ENCODE data around the gene BCAM. TPM values are rescaled to one million over a fixed set of nuclear protein-coding genes. Genes with fewer than 3 reads are reported as not detected.

BCAM gene
- total and polyA plus RNA-seq, 8 donors: 110 to 389 (median 163) TPM

Other genes starting within 250 kb of the BCAM start
- gene IGSF23, start 195.5 kb upstream of the BCAM start, total RNA-seq: not detected
- under 1 TPM in 2 of 6 donors, not detected in 4; 0.17 to 0.18 TPM for gene IGSF23, start 195.5 kb upstream of the BCAM start, polyA plus RNA-seq (ENCODE audit: insufficient read length in 6 of 6)
- gene PVR, start 165.2 kb upstream of the BCAM start, total RNA-seq: 10 to 100 TPM; 46.3 to 67.9 TPM
- gene PVR, start 165.2 kb upstream of the BCAM start, polyA plus RNA-seq (ENCODE audit: insufficient read length in 6 of 6): 10 to 100 TPM; 22.5 to 29.3 (median 27.6) TPM
- 1 to 10 TPM; 4.1 to 5.4 TPM for gene CEACAM19, start 137.6 kb upstream of the BCAM start, total RNA-seq
- gene CEACAM19, start 137.6 kb upstream of the BCAM start, polyA plus RNA-seq (ENCODE audit: insufficient read length in 6 of 6): 10 to 100 TPM; 12.8 to 21.9 (median 15.9) TPM
- gene CEACAM16, start 110.0 kb upstream of the BCAM start, total RNA-seq: under 1 TPM in 1 of 2 donors, not detected in 1; 0.20 TPM
- gene CEACAM16, start 110.0 kb upstream of the BCAM start, polyA plus RNA-seq (ENCODE audit: insufficient read length in 6 of 6): not detected
- gene BCL3, start 60.4 kb upstream of the BCAM start, total RNA-seq: 10 to 100 TPM; 48.2 to 79.9 TPM
- gene BCL3, start 60.4 kb upstream of the BCAM start, polyA plus RNA-seq (ENCODE audit: insufficient read length in 6 of 6): 10 to 100 TPM in 5 of 6 donors, 1 to 10 TPM in 1; 7.3 to 16.6 (median 12.9) TPM
- 1 to 10 TPM; 5.2 to 6.1 TPM for gene CBLC, start 31.2 kb upstream of the BCAM start, total RNA-seq
- gene CBLC, start 31.2 kb upstream of the BCAM start, polyA plus RNA-seq (ENCODE audit: insufficient read length in 6 of 6): 1 to 10 TPM; 3.1 to 5.7 (median 3.8) TPM
- 100 to 1,000 TPM in 1 of 2 donors, 10 to 100 TPM in 1; 86.7 to 145 TPM for gene NECTIN2, start 37.2 kb downstream of the BCAM start, total RNA-seq
- 10 to 100 TPM; 66.9 to 92.1 (median 77.6) TPM for gene NECTIN2, start 37.2 kb downstream of the BCAM start, polyA plus RNA-seq (ENCODE audit: insufficient read length in 6 of 6)
- 10 to 100 TPM; 42.0 to 79.9 TPM for gene TOMM40, start 82.2 kb downstream of the BCAM start, total RNA-seq
- 10 to 100 TPM; 28.8 to 48.2 (median 37.3) TPM for gene TOMM40, start 82.2 kb downstream of the BCAM start, polyA plus RNA-seq (ENCODE audit: insufficient read length in 6 of 6)
- 100 to 1,000 TPM; 196 to 757 TPM for gene APOE, start 96.7 kb downstream of the BCAM start, total RNA-seq
- gene APOE, start 96.7 kb downstream of the BCAM start, polyA plus RNA-seq (ENCODE audit: insufficient read length in 6 of 6): 10 to 100 TPM; 22.6 to 45.1 (median 32.6) TPM
- 100 to 1,000 TPM; 248 to 569 TPM for gene APOC1, start 105.5 kb downstream of the BCAM start, total RNA-seq
- gene APOC1, start 105.5 kb downstream of the BCAM start, polyA plus RNA-seq (ENCODE audit: insufficient read length in 6 of 6): 10 to 100 TPM in 4 of 6 donors, 1 to 10 TPM in 2; 9.2 to 14.0 (median 11.3) TPM
- gene APOC4, start 133.1 kb downstream of the BCAM start, total RNA-seq: not detected
- gene APOC4, start 133.1 kb downstream of the BCAM start, polyA plus RNA-seq (ENCODE audit: insufficient read length in 6 of 6): not detected
- 10 to 100 TPM; 20.2 to 27.6 TPM for gene APOC2, start 136.9 kb downstream of the BCAM start, total RNA-seq
- 1 to 10 TPM in 1 of 6 donors, under 1 TPM in 3, not detected in 2; 0.24 to 1.2 (median 0.41) TPM for gene APOC2, start 136.9 kb downstream of the BCAM start, polyA plus RNA-seq (ENCODE audit: insufficient read length in 6 of 6)
- 100 to 1,000 TPM; 113 to 118 TPM for gene CLPTM1, start 146.3 kb downstream of the BCAM start, total RNA-seq
- 10 to 100 TPM; 67.1 to 84.0 (median 69.7) TPM for gene CLPTM1, start 146.3 kb downstream of the BCAM start, polyA plus RNA-seq (ENCODE audit: insufficient read length in 6 of 6)
- 10 to 100 TPM; 13.2 to 18.7 TPM for gene RELB, start 192.4 kb downstream of the BCAM start, total RNA-seq
- gene RELB, start 192.4 kb downstream of the BCAM start, polyA plus RNA-seq (ENCODE audit: insufficient read length in 6 of 6): 1 to 10 TPM; 3.7 to 6.0 (median 5.2) TPM
- gene CLASRP, start 229.9 kb downstream of the BCAM start, total RNA-seq: 10 to 100 TPM; 62.9 to 77.5 TPM
- gene CLASRP, start 229.9 kb downstream of the BCAM start, polyA plus RNA-seq (ENCODE audit: insufficient read length in 6 of 6): 10 to 100 TPM; 74.7 to 95.3 (median 85.9) TPM

Measured in left lung (tissue), 8 donors.